ENCODE results near the gene LAMP1.
"Not testable (repeated sequence)": the region's sequence is repeated elsewhere in the genome, so short reads cannot be mapped to it uniquely, and the experiment has no call there.

LAMP1 gene

GRCh38 chr13:113329656-113330312, 32.7 kb downstream of the LAMP1 start:
- no peak for DNase-seq

- DNase-seq, result no peak
Measured at GRCh38 chr13:113332615-113333014, 35.6 kb downstream of the LAMP1 start.

- DNase-seq, result no peak
Measured at GRCh38 chr13:113333076-113333475, 36.0 kb downstream of the LAMP1 start.

GRCh38 chr13:113337556-113337955, 40.5 kb downstream of the LAMP1 start:
- no peak for DNase-seq

GRCh38 chr13:113337976-113338375, 40.9 kb downstream of the LAMP1 start:
- no peak for DNase-seq

GRCh38 chr13:113338451-113338850, 41.4 kb downstream of the LAMP1 start:
- no peak for DNase-seq

- no peak for DNase-seq
Measured at GRCh38 chr13:113342820-113343691, 46.0 kb downstream of the LAMP1 start.

GRCh38 chr13:113343692-113343968, 46.6 kb downstream of the LAMP1 start:
- DNase-seq, result no peak

GRCh38 chr13:113345486-113345885, 48.4 kb downstream of the LAMP1 start:
- no peak for DNase-seq

- DNase-seq, result not testable (repeated sequence)
Measured at GRCh38 chr13:113347736-113348225, 50.7 kb downstream of the LAMP1 start.

- no peak for DNase-seq
Measured at GRCh38 chr13:113348591-113348990, 51.6 kb downstream of the LAMP1 start.

GRCh38 chr13:113349050-113349449, 52.0 kb downstream of the LAMP1 start:
- no peak for DNase-seq

GRCh38 chr13:113349491-113349890, 52.5 kb downstream of the LAMP1 start:
- DNase-seq, result no peak

GRCh38 chr13:113350065-113350937, 53.3 kb downstream of the LAMP1 start:
- no peak for DNase-seq

GRCh38 chr13:113350938-113351335, 53.9 kb downstream of the LAMP1 start:
- DNase-seq, result no peak

GRCh38 chr13:113351514-113352026, 54.5 kb downstream of the LAMP1 start:
- DNase-seq, result no peak

GRCh38 chr13:113353254-113353653, 56.2 kb downstream of the LAMP1 start:
- DNase-seq, result no peak

GRCh38 chr13:113354831-113355610, 58.0 kb downstream of the LAMP1 start:
- no peak for DNase-seq

GRCh38 chr13:113355621-113356020, 58.6 kb downstream of the LAMP1 start:
- DNase-seq, result no peak

- no peak for DNase-seq
Measured at GRCh38 chr13:113356596-113356995, 59.6 kb downstream of the LAMP1 start.

GRCh38 chr13:113357529-113357928, 60.5 kb downstream of the LAMP1 start:
- no peak for DNase-seq

GRCh38 chr13:113358653-113359190, 61.7 kb downstream of the LAMP1 start:
- no peak for DNase-seq

Data from activated CD4-positive, alpha-beta T cell treated with anti-CD3 and anti-CD28 coated beads for 48 hours (primary cell).